PC-9 (cell line): ENCODE results near the gene SRPK2. TPM values are rescaled to one million over a fixed set of nuclear protein-coding genes. Genes with fewer than 3 reads are reported as not detected.
A peak's percentile ranks its signal among the peaks of the same experiment; 100 is the strongest.

Experiments
- BruUV-seq: library from RNA; stranded (reverse); fragments of 400-500 nt; replicated peaks from 2 replicates; lab custom pipeline; 2021; lab: Mats Ljungman, UMichigan
- CTCF ChIA-PET: fragments of 300-600 bp; sonication (Branson Sonifier 250); formaldehyde crosslinking; loops from one replicate; lab custom pipeline; 2022; ENCODE audit warnings: antibody characterized with exemption; lab: Charles Lee
- POLR2A ChIA-PET: fragments of 300-600 bp; sonication (Branson Sonifier 250); formaldehyde crosslinking; loops from one replicate; lab custom pipeline; 2022; ENCODE audit warnings: antibody characterized with exemption; ENCODE audit not compliant: unreplicated experiment; lab: Charles Lee
- DNase-seq, 2 experiments: peaks; one replicate each; pipeline versions ENCODE4 v3.0.0 to v3.0.0-alpha.2; 2015 to 2022; ENCODE audit warnings: mixed read lengths in 1 of 2
- H2AFZ ChIP-seq: fragments of 200-600 bp; sonication (generic); 2 replicates; pipeline ENCODE4 v1.8.1; 2017; ENCODE audit warnings: antibody characterized with exemption
- H3F3A ChIP-seq: fragments of 200-600 bp; sonication (generic); 2 replicates; pipeline ENCODE4 v1.8.1; 2017; ENCODE audit warnings: antibody characterized with exemption, mild to moderate bottlenecking, low read depth; ENCODE audit not compliant: insufficient read depth
- H3K27ac ChIP-seq: fragments of 200-600 bp; sonication (generic); 2 replicates; pipeline ENCODE4 v1.6.1; 2016; ENCODE audit warnings: mixed run types
- H3K27me3 ChIP-seq: fragments of 200-600 bp; sonication (generic); 2 replicates; pipeline ENCODE4 v1.6.1; 2016; ENCODE audit warnings: low read depth, mixed run types; ENCODE audit not compliant: insufficient read depth
- H3K36me3 ChIP-seq: fragments of 200-600 bp; sonication (generic); 2 replicates; pipeline ENCODE4 v1.6.1; 2016; ENCODE audit warnings: low read depth, mixed run types
- H3K4me1 ChIP-seq: fragments of 200-600 bp; sonication (generic); replicated peaks from 2 replicates; pipeline ENCODE4 v1.6.1; 2016; ENCODE audit warnings: mixed run types; ENCODE audit not compliant: insufficient read depth
- H3K4me2 ChIP-seq: fragments of 200-600 bp; sonication (generic); 2 replicates; pipeline ENCODE4 v1.6.1; 2017; ENCODE audit warnings: mixed run types
- H3K4me3 ChIP-seq: fragments of 200-600 bp; sonication (generic); 2 replicates; pipeline ENCODE4 v1.6.1; 2016; ENCODE audit warnings: mixed run types
- H3K79me2 ChIP-seq: fragments of 200-600 bp; sonication (generic); 2 replicates; pipeline ENCODE4 v1.6.1; 2017; ENCODE audit warnings: low read depth, mixed run types
- H3K9me2 ChIP-seq: fragments of 200-600 bp; sonication (generic); 2 replicates; pipeline ENCODE4 v1.8.1; 2017; ENCODE audit warnings: mild to moderate bottlenecking; ENCODE audit not compliant: insufficient read depth
- H3K9me3 ChIP-seq: fragments of 200-600 bp; sonication (generic); 2 replicates; pipeline ENCODE4 v1.8.1; 2016; ENCODE audit warnings: low read depth; ENCODE audit not compliant: insufficient read depth
- H4K20me1 ChIP-seq: fragments of 200-600 bp; sonication (generic); 2 replicates; pipeline ENCODE4 v1.8.1; 2017; ENCODE audit not compliant: insufficient read depth
- EZH2 ChIP-seq: fragments of 200-600 bp; sonication (generic); IDR thresholded peaks from 2 replicates; pipeline ENCODE4 v1.8.0; 2017; ENCODE audit warnings: antibody characterized with exemption, low read depth
- intact Hi-C: fragments of 100-400 bp; cut with micrococcal nuclease; formaldehyde crosslinking; loops from one replicate; pipeline ENCODE4 v1.10.0; 2022; ENCODE audit not compliant: unreplicated experiment
- total RNA-seq: library from RNA; stranded (reverse); gene quantifications from 2 replicates; pipeline ENCODE4 v1.2.3, GENCODE V29; 2021
- TF ChIP-seq, protein P1 (sequence below): fragments of 200-600 bp; sonication (generic); conservative IDR thresholded peaks from 2 replicates; pipeline ENCODE4 v1.6.1; 2017; ENCODE audit warnings: mixed run types, antibody characterized with exemption, mild to moderate bottlenecking, moderate library complexity

The SRPK2 gene
- total RNA-seq, 1 experiment from 2014 or later, result 60.6 TPM

GRCh38 chr7:105396566-105396965 is 7.8 kb upstream of the SRPK2 start:
- Histone ChIP-seq H3K79me2 (no peaks in the 10 kb centered on the region), H3K4me2 (no peak overlapping the region), H2AFZ (no peak overlapping the region), H3K36me3 (no peaks in the 10 kb centered on the region), H3K9me2 (no peaks in the 10 kb centered on the region), H3K27me3 (no peaks in the 10 kb centered on the region), H3F3A (no peaks in the 10 kb centered on the region), H3K4me3 (no peak overlapping the region), H3K9me3 (no peaks in the 10 kb centered on the region), H4K20me1 (no peaks in the 10 kb centered on the region), H3K4me1 (no peaks in the 10 kb centered on the region), H3K27ac (no peak overlapping the region)
- POLR2A ChIA-PET, result no interaction called here
- DNase-seq, result no peak
- intact Hi-C loops, result no loop called here
- no TSS peak for BruUV-seq
- TF ChIP-seq, protein P1, sequence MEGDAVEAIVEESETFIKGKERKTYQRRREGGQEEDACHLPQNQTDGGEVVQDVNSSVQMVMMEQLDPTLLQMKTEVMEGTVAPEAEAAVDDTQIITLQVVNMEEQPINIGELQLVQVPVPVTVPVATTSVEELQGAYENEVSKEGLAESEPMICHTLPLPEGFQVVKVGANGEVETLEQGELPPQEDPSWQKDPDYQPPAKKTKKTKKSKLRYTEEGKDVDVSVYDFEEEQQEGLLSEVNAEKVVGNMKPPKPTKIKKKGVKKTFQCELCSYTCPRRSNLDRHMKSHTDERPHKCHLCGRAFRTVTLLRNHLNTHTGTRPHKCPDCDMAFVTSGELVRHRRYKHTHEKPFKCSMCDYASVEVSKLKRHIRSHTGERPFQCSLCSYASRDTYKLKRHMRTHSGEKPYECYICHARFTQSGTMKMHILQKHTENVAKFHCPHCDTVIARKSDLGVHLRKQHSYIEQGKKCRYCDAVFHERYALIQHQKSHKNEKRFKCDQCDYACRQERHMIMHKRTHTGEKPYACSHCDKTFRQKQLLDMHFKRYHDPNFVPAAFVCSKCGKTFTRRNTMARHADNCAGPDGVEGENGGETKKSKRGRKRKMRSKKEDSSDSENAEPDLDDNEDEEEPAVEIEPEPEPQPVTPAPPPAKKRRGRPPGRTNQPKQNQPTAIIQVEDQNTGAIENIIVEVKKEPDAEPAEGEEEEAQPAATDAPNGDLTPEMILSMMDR, result no peak
- TF ChIP-seq EZH2, result no peak
- CTCF ChIA-PET, result interaction anchor here (0.6 to 0.7 kb wide), 2 partner anchors 33 to 71 kb away, joined by 4 to 6 read pairs; no protein-coding TSS in a partner anchor

DNA sequence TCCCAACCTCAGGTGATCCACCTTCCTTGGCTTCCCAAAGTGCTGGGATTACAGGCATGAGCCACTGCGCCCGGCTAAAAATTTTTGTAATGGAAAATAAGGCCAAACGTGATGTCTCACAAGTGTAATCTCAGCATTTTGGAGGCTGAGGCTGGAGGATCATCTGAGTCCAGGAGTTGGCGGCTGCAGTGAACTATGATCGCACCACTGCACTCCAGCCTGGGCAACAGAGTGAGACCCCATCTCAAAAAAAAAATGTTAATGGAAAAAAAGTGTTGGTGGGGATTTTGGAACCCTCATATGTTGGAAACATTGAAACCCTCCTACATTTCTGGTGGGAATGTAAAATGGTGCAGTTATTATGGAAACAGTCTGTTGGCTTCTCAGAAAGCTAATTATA is 2.7 kb upstream of the SRPK2 start:
- H3K9me2 ChIP-seq, result no peaks in the 10 kb centered on the region
- H3K79me2 ChIP-seq, result peaks cover 15% of the 10 kb centered on the region
- no peaks in the 10 kb centered on the region for H3K9me3 ChIP-seq
- H4K20me1 ChIP-seq, result peaks cover 10% of the 10 kb centered on the region; the same call in 1 of the 2 replicates
- H3K36me3 ChIP-seq, result no peaks in the 10 kb centered on the region
- ChIA-PET POLR2A (no interaction called here), CTCF (interaction anchor here (0.6 kb wide), 3 partner anchors 10 to 35 kb away, joined by 3 to 15 read pairs (median 4); no protein-coding TSS in a partner anchor)
- DNase-seq, result no peak
- no TSS peak for BruUV-seq
- H2AFZ ChIP-seq, result no peak overlapping the region
- intact Hi-C loops, result no loop called here
- peaks cover 11% of the 10 kb centered on the region for H3K4me1 ChIP-seq
- peaks cover 13% of the 10 kb centered on the region; the same call in 1 of the 2 replicates for H3F3A ChIP-seq
- TF ChIP-seq EZH2, result no peak
- TF ChIP-seq, protein P1, result no peak
- no peaks in the 10 kb centered on the region for H3K27me3 ChIP-seq
- H3K27ac ChIP-seq, result no peak overlapping the region
- H3K4me2 ChIP-seq, result no peak overlapping the region
- H3K4me3 ChIP-seq, result no peak overlapping the region

DNA sequence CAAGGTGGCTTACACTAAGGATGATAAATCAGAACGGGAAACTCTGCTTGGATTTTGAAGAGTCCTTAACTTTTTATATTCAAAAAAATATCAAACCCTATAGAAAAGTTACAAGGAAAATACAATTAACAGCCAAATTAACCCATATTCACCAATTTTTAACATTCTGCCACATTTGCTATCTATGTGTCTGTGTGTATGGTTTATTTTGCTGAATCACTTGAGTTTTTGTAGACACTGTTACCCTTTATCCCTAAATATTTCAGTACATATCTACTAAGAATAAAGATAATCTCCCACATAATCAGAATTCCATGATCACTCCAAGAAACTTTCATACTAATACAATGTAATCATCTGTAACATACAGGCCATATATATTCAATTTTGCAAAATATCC is 1.2 kb upstream of the SRPK2 start:
- ChIA-PET CTCF (interaction anchor here (0.7 kb wide), 1 partner anchor 22 kb away, joined by 15 read pairs; no protein-coding TSS in a partner anchor), POLR2A (interaction anchor here (0.7 kb wide), 1 partner anchor 82 kb away, joined by 21 read pairs; no protein-coding TSS in a partner anchor)
- intact Hi-C loops, result loop anchor here (2.0 to 5.0 kb wide), 2 partner anchors 408 to 447 kb away; no protein-coding TSS in a partner anchor
- H3K4me3 ChIP-seq, result peak overlapping the region; percentile 76; the same call in 1 of the 2 replicates
- peaks cover 25% of the 10 kb centered on the region for H3K79me2 ChIP-seq
- H3K4me1 ChIP-seq, result peaks cover 11% of the 10 kb centered on the region
- no peak overlapping the region for H3K27ac ChIP-seq
- H3K27me3 ChIP-seq, result no peaks in the 10 kb centered on the region
- DNase-seq, result no peak
- H3K9me3 ChIP-seq, result no peaks in the 10 kb centered on the region
- no TSS peak for BruUV-seq
- H3K4me2 ChIP-seq, result no peak overlapping the region
- TF ChIP-seq, protein P1, result no peak
- no peak for TF ChIP-seq EZH2
- H3K9me2 ChIP-seq, result no peaks in the 10 kb centered on the region
- H3K36me3 ChIP-seq, result no peaks in the 10 kb centered on the region
- no peak overlapping the region for H2AFZ ChIP-seq
- peaks cover 13% of the 10 kb centered on the region; the same call in 1 of the 2 replicates for H3F3A ChIP-seq
- peaks cover 10% of the 10 kb centered on the region; the same call in 1 of the 2 replicates for H4K20me1 ChIP-seq
